Measurements from ENCODE around the gene TANK.
"Not testable (repeated sequence)": the region's sequence is repeated elsewhere in the genome, so short reads cannot be mapped to it uniquely, and the experiment has no call there.

TANK gene

GRCh38 chr2:161233858-161234431 lies 73.7 kb downstream of the TANK start:
- no peak for DNase-seq

- DNase-seq = no peak
Observed at GRCh38 chr2:161234627-161235026, 74.4 kb downstream of the TANK start.

- peak; percentile 32 for DNase-seq
Observed at GRCh38 chr2:161237392-161238264, 77.4 kb downstream of the TANK start.

GRCh38 chr2:161238265-161238559 lies 78.0 kb downstream of the TANK start:
- DNase-seq = no peak

- DNase-seq = peak; percentile 38
Observed at GRCh38 chr2:161238560-161239325, 78.5 kb downstream of the TANK start.

GRCh38 chr2:161239326-161240109 lies 79.3 kb downstream of the TANK start:
- no peak for DNase-seq

GRCh38 chr2:161241894-161242293 lies 81.7 kb downstream of the TANK start:
- no peak for DNase-seq

- no peak for DNase-seq
Observed at GRCh38 chr2:161243312-161243711, 83.1 kb downstream of the TANK start.

GRCh38 chr2:161243905-161244304 lies 83.7 kb downstream of the TANK start:
- no peak for DNase-seq

- DNase-seq = peak; percentile 54
Observed at GRCh38 chr2:161244387-161245260, 84.4 kb downstream of the TANK start.

GRCh38 chr2:161245261-161245553 lies 85.0 kb downstream of the TANK start:
- no peak for DNase-seq

GRCh38 chr2:161245671-161246070 lies 85.4 kb downstream of the TANK start:
- no peak for DNase-seq

- no peak for DNase-seq
Observed at GRCh38 chr2:161246281-161246680, 86.1 kb downstream of the TANK start.

- DNase-seq = no peak
Observed at GRCh38 chr2:161250864-161251436, 90.7 kb downstream of the TANK start.

GRCh38 chr2:161257123-161257952 lies 97.1 kb downstream of the TANK start:
- DNase-seq = no peak

- no peak for DNase-seq
Observed at GRCh38 chr2:161265874-161266273, 105.6 kb downstream of the TANK start.

- no peak for DNase-seq
Observed at GRCh38 chr2:161269111-161269510, 108.9 kb downstream of the TANK start.

GRCh38 chr2:161273038-161273760 lies 113.0 kb downstream of the TANK start:
- DNase-seq = no peak

- not testable (repeated sequence) for DNase-seq
Observed at GRCh38 chr2:161278564-161279229, 118.5 kb downstream of the TANK start.
